Epidermal melanocyte (primary cell): ENCODE results near the gene CTNS.

Experiments used
- DNase-seq: peaks from one replicate; pipeline ENCODE4 v3.0.0; 2011; ENCODE audit warnings: low spot score; ENCODE audit not compliant: insufficient read length

Gene CTNS

GRCh38 chr17:3657874-3658783 lies 21.6 kb downstream of the CTNS start:
- DNase-seq = no peak

- DNase-seq = no peak
Measured at GRCh38 chr17:3658784-3659449, 22.4 kb downstream of the CTNS start.

DNA sequence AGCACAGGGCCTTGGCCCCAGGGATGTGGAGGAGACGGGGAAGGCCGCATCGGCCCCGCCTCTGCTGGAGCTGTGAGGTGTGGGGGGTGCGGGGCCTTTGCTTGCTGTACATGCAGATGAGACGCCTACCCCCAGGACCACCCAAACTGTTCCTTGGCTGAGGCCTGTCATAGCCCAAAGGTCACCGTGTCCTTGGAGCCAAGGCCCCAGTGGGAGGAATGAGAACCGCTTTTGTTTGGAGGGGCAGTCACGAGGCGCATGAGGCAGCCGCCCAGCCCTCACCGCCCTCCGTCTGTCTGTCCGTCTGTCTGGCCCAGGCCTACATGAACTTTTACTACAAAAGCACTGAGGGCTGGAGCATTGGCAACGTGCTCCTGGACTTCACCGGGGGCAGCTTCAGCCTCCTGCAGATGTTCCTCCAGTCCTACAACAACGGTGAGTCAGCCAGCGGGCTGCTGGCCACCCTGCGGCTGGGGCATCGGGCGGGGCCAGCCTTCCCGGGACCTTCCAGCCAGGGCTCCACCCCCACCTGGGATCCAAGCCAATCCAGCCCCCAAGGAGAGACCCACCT lies 23.1 kb downstream of the CTNS start:
- DNase-seq = peak; percentile 83

DNA sequence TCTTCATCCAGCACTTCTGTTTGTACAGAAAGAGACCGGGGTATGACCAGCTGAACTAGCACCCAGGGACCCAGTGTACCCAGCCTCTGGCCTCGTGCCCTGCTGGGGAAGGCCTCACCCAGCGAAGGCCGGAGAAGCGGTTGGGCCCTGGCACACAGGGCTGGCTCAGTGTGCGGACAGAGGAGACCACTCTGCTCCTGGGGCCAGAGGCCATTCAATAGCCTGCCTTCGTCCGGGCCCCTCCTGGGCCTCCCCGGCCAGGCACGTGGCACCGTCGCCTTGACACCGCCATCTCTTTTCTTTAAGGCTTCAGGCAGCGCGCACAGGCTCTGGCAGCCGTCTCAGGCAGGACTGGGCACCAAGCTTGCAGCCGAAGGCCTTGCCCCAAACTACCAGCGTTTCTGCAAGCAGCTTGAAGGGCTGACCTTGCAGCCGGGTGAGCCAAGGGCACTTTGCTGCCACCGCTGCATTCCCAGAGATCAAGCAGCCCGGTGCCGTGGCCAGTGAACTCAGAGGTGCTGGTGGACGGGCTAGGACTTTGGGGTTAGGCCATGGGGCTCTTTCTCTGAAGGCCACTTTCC lies 23.8 kb downstream of the CTNS start:
- DNase-seq = no peak

DNA sequence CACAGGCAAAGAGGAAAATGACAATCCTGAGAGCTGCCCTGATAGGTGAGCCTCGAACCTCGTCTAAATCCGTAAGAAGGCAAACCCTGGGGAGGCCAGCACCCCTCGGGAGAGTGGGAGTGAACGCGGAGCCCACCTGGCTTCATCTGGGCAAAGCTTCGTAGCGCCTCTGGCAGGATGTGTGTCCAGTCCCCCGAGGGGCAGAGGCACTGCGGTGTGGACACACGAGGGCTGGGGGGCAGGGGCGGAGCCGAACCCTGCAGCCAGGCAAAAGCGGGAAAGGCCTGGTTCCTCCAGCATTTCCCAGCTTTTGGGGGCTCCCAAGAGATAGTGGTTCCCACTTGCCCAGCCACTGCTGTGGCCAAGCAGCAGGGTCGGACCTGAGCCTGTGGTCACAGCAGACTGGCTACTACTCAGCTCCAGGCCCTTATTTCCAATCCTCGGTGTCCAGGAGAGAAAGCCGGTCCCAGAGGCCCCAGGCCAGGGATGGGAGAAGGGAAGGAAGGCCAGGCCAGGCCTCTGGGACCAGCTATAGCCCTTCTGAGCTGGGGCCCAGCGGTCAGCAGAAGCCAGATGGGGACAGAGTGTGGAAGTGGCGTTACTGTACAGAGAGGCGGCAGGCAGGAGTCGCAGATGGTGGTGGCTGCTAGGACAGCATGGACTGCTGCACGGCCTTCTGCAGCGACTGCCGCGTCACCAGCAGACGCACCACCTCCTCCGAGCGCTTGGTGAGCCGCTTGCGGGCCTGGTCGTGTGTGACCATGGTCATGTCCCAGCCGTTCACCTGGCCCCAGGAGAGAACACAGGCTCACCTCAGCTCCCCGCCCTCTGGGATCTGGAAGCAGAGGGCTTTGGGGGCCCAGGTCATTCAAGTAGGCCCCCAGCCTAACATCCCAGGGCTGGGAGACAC lies 26.8 kb downstream of the CTNS start:
- DNase-seq = no peak

- no peak for DNase-seq
Measured at GRCh38 chr17:3665834-3666233, 29.3 kb downstream of the CTNS start.

GRCh38 chr17:3666516-3666915 lies 30.0 kb downstream of the CTNS start:
- no peak for DNase-seq

DNA sequence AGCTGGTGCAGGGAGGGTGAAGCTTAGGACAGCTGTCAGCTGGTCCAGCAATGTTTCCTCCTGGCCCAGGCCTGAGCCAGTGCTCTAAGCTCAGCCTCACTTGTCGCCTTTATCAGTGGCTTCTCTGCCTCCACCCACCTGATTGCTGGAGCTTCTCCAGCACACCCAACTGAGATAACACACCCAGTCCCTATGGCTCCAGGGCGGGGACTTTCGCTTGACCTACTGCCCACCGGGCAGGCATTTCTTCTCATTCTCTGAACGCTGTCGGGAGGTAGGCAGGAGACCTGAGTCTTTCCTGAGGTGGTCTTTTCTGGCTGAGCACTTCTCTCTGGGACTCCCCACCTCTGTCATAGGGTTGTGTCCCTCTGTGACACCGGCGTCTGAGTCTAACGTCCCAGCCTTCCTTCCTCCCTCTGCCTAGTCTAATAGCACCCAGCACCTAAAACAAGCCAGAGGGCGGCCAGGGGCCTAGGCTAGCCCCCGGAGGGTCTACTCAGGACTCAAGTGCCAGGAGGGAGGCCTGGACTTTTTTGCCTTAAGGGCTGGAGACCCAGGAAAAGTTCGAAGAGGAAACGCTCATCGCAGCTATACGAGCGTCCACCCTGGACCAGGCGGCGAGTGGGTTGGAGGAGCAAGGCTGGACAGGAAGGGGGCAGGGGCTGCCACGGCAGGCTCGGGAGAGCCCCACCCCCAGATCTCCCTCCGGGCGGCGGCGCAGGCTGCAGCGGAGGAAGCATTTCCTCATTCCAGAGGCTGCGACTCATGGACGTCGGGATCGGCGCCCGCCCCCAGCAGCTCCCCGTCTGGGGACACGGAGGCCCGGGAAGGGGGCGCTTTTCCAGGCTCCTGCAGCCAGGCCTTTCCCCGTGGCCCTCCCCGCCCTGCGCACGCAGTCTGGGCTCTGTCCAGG lies 31.1 kb downstream of the CTNS start:
- peak; percentile 93 for DNase-seq

DNA sequence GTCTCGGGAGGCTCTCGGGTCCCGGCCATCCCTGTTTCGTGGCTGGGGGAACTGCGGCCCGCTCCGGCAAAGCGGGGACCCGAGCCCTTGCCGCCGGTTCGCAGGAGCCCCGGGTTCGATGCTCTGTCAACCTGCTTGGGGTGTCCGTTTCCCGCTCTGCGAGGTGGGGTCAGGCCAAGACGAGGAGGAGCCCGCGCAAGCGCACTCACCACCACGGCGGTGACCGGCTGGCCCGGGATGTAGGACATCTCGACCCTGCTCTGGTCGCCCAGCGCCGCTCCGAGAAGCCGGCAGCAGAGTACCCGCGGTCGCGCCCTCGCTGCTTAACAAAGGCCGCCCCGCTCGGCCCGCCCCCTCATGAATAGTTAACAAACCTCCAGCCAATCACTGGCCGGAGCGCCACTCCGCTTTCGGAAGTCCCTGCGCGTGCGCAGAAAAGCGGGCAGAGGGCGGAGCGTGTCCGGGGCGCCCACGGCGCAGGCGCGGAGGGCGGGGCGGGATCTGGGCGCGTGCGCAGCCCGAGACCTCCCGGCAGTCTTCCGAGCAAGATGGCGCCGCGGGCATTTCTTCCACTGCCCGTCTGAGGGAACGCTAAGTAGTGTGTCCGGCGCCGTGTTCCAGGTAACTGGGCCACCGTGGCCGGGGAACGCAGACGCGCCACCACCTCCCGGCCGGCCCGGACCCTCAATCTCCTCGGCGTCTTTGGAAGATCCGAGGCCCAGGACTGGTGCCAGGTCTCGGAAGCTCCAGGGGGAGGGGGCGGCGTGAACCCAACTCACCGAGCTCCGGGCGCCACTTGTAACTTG lies 31.9 kb downstream of the CTNS start, which contains the start of the genes EMC6 and TAX1BP3:
Gene EMC6 (plus strand): TSS at position 534 of the 806 bp plus-strand sequence. CDS start 335 bp downstream, outside the sequence.
Gene TAX1BP3 (minus strand): TSS at position 300 of the 806 bp plus-strand sequence. CDS start 52 bp downstream, at position 248.
- DNase-seq = peak; percentile 96

GRCh38 chr17:3669085-3669347 lies 32.5 kb downstream of the CTNS start:
- DNase-seq = no peak

- DNase-seq = no peak
Measured at GRCh38 chr17:3669548-3669947, 33.0 kb downstream of the CTNS start.

DNA sequence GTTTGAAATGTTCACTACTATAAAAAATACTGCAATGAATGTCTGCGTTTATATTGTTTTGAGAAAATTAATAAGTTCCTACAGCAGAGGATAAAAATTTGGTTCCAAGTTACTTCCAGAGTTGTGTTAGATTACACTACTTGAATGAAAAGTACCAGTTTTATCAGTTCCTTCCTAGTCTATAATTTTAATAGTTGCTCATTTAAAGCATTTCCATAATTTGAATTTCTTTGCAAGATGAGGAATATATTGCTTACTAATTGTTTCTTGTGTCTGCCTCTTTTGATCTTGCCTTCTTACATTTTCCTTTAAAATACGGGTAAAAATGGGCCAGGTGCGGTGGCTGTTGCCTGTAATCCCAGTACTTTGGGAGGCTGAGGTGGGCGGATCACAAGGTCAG lies 36.0 kb downstream of the CTNS start:
- no peak for DNase-seq

DNA sequence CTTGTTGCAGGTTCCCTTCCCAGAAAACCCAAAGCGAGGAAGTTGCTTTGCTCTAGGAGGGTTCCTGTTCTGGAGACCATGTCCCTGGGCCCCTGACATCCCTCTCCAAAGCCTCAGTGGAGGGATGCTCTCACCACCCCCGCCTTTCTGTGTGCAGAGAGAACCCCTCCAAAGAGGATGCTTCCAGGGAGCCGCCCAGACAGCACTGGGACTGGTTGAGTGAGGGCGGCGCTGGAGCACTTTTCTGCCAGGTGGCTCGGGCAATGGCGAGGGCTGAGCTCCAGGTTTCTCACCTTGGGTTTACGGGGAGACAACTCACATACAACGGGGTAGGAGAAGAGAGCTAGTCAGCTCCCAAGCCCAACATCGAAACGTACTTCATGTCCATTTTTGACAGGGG lies 39.3 kb downstream of the CTNS start:
- DNase-seq = no peak

GRCh38 chr17:3678095-3678820 lies 41.7 kb downstream of the CTNS start:
- DNase-seq = no peak

DNA sequence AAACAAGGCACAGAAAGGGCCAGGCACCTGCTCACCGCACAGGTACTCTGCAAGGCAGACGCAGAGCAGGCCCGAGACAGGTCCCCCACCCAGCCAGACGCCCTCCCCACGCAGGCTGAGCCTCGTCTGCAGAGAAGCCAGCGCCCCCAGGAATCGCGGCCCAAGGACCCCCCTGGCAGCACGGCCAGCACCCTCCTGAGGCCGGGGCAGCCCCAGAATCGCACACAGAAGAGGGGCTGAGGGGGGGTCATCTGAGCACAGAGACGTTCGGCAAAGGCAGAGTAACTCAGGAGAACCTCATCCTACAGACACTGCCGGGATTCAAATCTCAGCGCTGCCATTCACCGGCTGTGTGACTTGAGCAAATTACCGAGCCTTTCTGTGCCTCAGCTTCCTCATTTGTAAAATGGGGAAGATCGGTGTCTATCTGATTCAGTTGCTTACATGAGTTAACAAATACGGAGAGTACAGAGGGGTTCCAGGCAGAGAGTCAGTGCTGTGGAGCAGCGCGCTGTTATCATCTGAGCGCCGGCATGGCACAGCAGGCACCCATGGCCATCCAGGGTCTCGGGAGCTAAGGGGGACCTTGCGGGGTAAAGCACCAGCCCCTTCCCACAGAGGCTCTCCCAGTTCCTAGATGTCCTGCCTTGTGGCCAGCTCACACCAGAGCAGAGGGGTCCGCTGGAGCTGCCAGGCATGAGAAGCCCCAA lies 42.4 kb downstream of the CTNS start:
- DNase-seq = no peak

GRCh38 chr17:3679531-3680126 lies 43.1 kb downstream of the CTNS start:
- no peak for DNase-seq

DNA sequence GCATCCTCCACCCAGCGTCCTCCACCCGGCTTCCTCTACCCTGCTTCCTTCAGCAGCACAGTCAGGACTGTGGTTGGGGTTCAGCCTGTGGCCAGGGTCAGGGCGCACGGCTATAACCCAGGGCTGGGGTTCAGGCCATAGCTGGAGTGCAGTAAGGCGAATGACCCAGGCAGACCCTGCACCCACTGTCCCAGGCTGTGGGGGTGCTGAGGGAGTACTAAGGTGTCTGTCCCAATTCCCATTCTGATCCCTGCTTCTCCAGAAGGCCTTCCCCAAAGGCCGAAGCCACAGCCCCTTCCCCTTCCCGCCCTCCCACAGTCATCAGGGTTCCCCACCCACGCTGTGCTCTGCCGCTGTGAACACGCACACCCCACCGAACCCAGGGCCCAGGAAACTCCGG lies 44.5 kb downstream of the CTNS start:
- no peak for DNase-seq
